Liver (tissue), 9 donors: ENCODE results near the gene PEX5L. TPM values are rescaled to one million over a fixed set of nuclear protein-coding genes. Genes with fewer than 3 reads are reported as not detected.
"Not testable (repeated sequence)": the region's sequence is repeated elsewhere in the genome, so short reads cannot be mapped to it uniquely, and the experiment has no call there.

Experiments used
- DNase-seq: peaks from one replicate; pipeline ENCODE4 v3.0.0-alpha.2; 2017; ENCODE audit warnings: low spot score
- H3K27ac ChIP-seq, 2 donors: one replicate each; pipeline ENCODE4 v1.7.0; 2013; ENCODE audit warnings: inconsistent platforms in 2 of 2, low read length in 2 of 2, control low read depth in 1 of 2, low read depth in 1 of 2, mild to moderate bottlenecking in 1 of 2
- H3K27me3 ChIP-seq, 4 donors: one replicate each; pipeline versions ENCODE4 v1.6.1 to v1.7.0; 2013; ENCODE audit warnings: low read length in 3 of 4, inconsistent platforms in 1 of 4, mild to moderate bottlenecking in 1 of 4, moderate library complexity in 1 of 4; ENCODE audit not compliant: control insufficient read depth in 4 of 4, insufficient read depth in 4 of 4
- H3K36me3 ChIP-seq, 4 donors: one replicate each; pipeline versions ENCODE4 v1.6.1 to v1.7.0; 2013; ENCODE audit warnings: low read length in 3 of 4, mild to moderate bottlenecking in 3 of 4, low read depth in 1 of 4, moderate library complexity in 1 of 4; ENCODE audit not compliant: control insufficient read depth in 4 of 4, insufficient read depth in 3 of 4
- H3K4me1 ChIP-seq, 4 donors: one replicate each; pipeline versions ENCODE4 v1.6.1 to v1.7.0; 2013; ENCODE audit warnings: low read length in 3 of 4, mild to moderate bottlenecking in 3 of 4, moderate library complexity in 1 of 4; ENCODE audit not compliant: control insufficient read depth in 4 of 4, insufficient read depth in 4 of 4
- H3K4me3 ChIP-seq, 3 donors: one replicate each; pipeline versions ENCODE4 v1.6.1 to v1.7.0; 2013; ENCODE audit warnings: low read length in 3 of 3, control low read depth in 1 of 3, low read depth in 1 of 3, mild to moderate bottlenecking in 1 of 3
- H3K9ac ChIP-seq, 2 donors: one replicate each; pipeline ENCODE4 v1.7.0; 2013; ENCODE audit warnings: low read length in 2 of 2, mild to moderate bottlenecking in 2 of 2, moderate library complexity in 2 of 2, control low read depth in 1 of 2, low read depth in 1 of 2
- H3K9me3 ChIP-seq, 4 donors: one replicate each; pipeline versions ENCODE4 v1.6.1 to v1.7.0; 2013; ENCODE audit warnings: low read length in 3 of 4; ENCODE audit not compliant: control insufficient read depth in 4 of 4
- EGR1 ChIP-seq, 2 donors: IDR thresholded peaks; 2 replicates each; pipeline ENCODE4 v1.6.1; 2016 to 2018; ENCODE audit warnings: antibody characterized with exemption in 2 of 2, low read depth in 2 of 2
- FOXA1 ChIP-seq: IDR thresholded peaks from 2 replicates; pipeline ENCODE4 v1.6.1; 2016; ENCODE audit warnings: antibody characterized with exemption
- GABPA ChIP-seq, 2 donors: IDR thresholded peaks in 1 of 2; conservative IDR thresholded peaks in 1 of 2; 2 replicates each; pipeline ENCODE4 v1.6.1; 2016; ENCODE audit warnings: antibody characterized with exemption in 2 of 2, mild to moderate bottlenecking in 1 of 2, moderate library complexity in 1 of 2
- HNF4A ChIP-seq, 2 donors: conservative IDR thresholded peaks; 2 replicates each; pipeline ENCODE4 v1.6.1; 2016; ENCODE audit warnings: antibody characterized with exemption in 2 of 2, mild to moderate bottlenecking in 2 of 2
- HNF4G ChIP-seq: IDR thresholded peaks from 2 replicates; pipeline ENCODE4 v1.6.1; 2016; ENCODE audit warnings: antibody characterized with exemption
- JUND ChIP-seq, 2 donors: IDR thresholded peaks; 2 replicates each; pipeline ENCODE4 v1.6.1; 2016; ENCODE audit warnings: antibody characterized with exemption in 2 of 2
- NR2F2 ChIP-seq: IDR thresholded peaks from 2 replicates; pipeline ENCODE4 v1.6.1; 2016; ENCODE audit warnings: antibody characterized with exemption
- RAD21 ChIP-seq, 2 donors: IDR thresholded peaks; 2 replicates each; pipeline ENCODE4 v1.6.1; 2016; ENCODE audit warnings: antibody characterized with exemption in 2 of 2, mild to moderate bottlenecking in 2 of 2
- RXRA ChIP-seq, 2 donors: IDR thresholded peaks; 2 replicates each; pipeline ENCODE4 v1.6.1; 2017 to 2018; ENCODE audit warnings: antibody characterized with exemption in 2 of 2, mild to moderate bottlenecking in 1 of 2
- SP1 ChIP-seq: IDR thresholded peaks from 2 replicates; pipeline ENCODE4 v1.6.1; 2018; ENCODE audit warnings: antibody characterized with exemption, mild to moderate bottlenecking
- TAF1 ChIP-seq: conservative IDR thresholded peaks from 2 replicates; pipeline ENCODE4 v1.6.1; 2016; ENCODE audit warnings: antibody characterized with exemption, mild to moderate bottlenecking
- YY1 ChIP-seq: IDR thresholded peaks from 2 replicates; pipeline ENCODE4 v1.6.1; 2016; ENCODE audit warnings: antibody characterized with exemption, mild to moderate bottlenecking
- WGBS: extraction: QIAGEN DNeasy Blood & Tissue Kit; methylation state at CpG from one replicate; pipeline ENCODE4 v1.1.7; 2013; 5-methylcytosine and 5-hydroxymethylcytosine counted together
- polyA plus RNA-seq, 2 donors: library from polyadenylated mRNA; stranded (reverse) in 1 of 2; unstranded in 1 of 2; fragments of 200-250 nt in 1 of 2; fragments of >200 nt in 1 of 2; fragmentation: Nextera tagmentation in 1 of 2; extraction: Ambion mirVana in 1 of 2; gene quantifications; one replicate each; pipeline versions ENCODE4 v1.2.1 to v1.2.3, GENCODE V29; 2013 to 2015
- total RNA-seq, 2 donors: library from RNA; depleted of rRNA; stranded (reverse); fragments of >200 nt; gene quantifications; one replicate each; pipeline ENCODE4 v1.2.3, GENCODE V29; 2014
- TF ChIP-seq, protein P1 (sequence below): IDR thresholded peaks from 2 replicates; pipeline ENCODE4 v1.6.1; 2016; ENCODE audit warnings: antibody characterized with exemption
- TF ChIP-seq, protein P2 (sequence below): IDR thresholded peaks from 2 replicates; pipeline ENCODE4 v1.6.1; 2016; ENCODE audit warnings: antibody characterized with exemption, mild to moderate bottlenecking
- TF ChIP-seq, protein P3 (sequence below): fragments of 150-350 bp; IDR thresholded peaks from 2 replicates; pipeline ENCODE4 v1.5.1; 2017; ENCODE audit warnings: improper control_type of control experiment, low read depth, low read length; ENCODE audit not compliant: missing input control
- TF ChIP-seq, protein P4 (sequence below): IDR thresholded peaks from 2 replicates; pipeline ENCODE4 v1.6.1; 2016; ENCODE audit warnings: antibody characterized with exemption
- TF ChIP-seq, protein P5 (sequence below): IDR thresholded peaks from 2 replicates; pipeline ENCODE4 v1.6.1; 2016; ENCODE audit warnings: antibody characterized with exemption
- donor health status: healthy.
- donor health status: healthy.
- donor health status: healthy.
- donor health status: healthy.
- donor health status: healthy.

Gene PEX5L
- total and polyA plus RNA-seq, 4 donors = 0.03 TPM; not detected in 3

DNA sequence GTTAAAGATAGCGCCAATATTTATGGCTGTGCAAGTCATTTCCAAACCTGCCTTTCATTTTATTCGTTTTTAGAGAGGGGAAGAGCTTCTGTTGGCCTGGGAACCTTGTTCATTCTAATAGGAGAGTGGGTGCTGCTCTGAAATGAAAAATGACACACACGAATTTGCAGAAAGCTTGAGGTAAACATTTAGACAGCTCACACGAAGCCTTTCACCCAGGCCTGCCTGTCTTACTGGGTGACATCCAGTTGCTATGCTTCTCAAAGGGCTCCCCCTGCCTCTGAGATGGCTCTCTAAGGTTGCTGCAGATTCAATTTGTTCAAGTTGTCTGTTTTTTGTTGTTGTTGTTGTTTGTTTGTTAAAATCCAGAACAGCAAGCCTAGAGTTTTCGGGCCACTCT lies 18.2 kb downstream of the PEX5L start:
- no peaks in the 10 kb centered on the region for H3K9me3 ChIP-seq
- WGBS = 44% methylated on average over 5 of the region's 5 CpGs
- no peak overlapping the region for H3K4me3 ChIP-seq
- TF ChIP-seq RAD21 (IDR thresholded peaks at IDR 0.05) (no peak), SP1 (no peak)
- TF ChIP-seq, protein P1, sequence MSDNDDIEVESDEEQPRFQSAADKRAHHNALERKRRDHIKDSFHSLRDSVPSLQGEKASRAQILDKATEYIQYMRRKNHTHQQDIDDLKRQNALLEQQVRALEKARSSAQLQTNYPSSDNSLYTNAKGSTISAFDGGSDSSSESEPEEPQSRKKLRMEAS = no peak
- H3K27me3 ChIP-seq = peaks cover 0 to 3% (median 0%) of the 10 kb centered on the region in 4 donors
- no peaks in the 10 kb centered on the region for H3K4me1 ChIP-seq
- no peak overlapping the region for H3K9ac ChIP-seq
- H3K27ac ChIP-seq = no peak overlapping the region
- no peak for DNase-seq
- H3K36me3 ChIP-seq = no peaks in the 10 kb centered on the region

DNA sequence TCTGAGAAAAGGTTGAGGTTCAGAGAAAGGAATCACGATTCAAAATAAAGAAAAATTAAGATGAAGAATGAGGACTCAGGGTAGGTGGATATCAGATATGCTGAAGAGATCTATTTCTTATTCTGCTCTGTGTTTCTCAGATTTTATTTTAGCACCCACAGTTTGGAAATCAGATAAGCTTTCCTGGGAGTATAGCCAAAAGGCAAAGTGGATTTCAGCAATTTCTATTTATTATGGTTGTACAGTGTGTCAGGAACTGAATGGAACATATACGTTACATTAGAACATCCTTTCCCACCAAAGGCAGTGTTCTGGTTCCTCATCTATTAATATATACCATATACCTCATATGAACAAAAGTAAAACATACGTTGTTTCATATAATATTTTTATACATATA lies 18.9 kb downstream of the PEX5L start:
- Histone ChIP-seq H3K9ac (no peak overlapping the region), H3K27ac (no peak overlapping the region), H3K9me3 (no peaks in the 10 kb centered on the region), H3K27me3 (peaks cover 0 to 3% (median 0%) of the 10 kb centered on the region in 4 donors), H3K4me1 (no peaks in the 10 kb centered on the region), H3K4me3 (no peak overlapping the region), H3K36me3 (no peaks in the 10 kb centered on the region)
- WGBS = 63% methylated on average over 3 of the region's 3 CpGs
- DNase-seq = no peak
- no peak for TF ChIP-seq NR2F2
- TF ChIP-seq JUND (IDR thresholded peaks at IDR 0.05) = no peak

DNA sequence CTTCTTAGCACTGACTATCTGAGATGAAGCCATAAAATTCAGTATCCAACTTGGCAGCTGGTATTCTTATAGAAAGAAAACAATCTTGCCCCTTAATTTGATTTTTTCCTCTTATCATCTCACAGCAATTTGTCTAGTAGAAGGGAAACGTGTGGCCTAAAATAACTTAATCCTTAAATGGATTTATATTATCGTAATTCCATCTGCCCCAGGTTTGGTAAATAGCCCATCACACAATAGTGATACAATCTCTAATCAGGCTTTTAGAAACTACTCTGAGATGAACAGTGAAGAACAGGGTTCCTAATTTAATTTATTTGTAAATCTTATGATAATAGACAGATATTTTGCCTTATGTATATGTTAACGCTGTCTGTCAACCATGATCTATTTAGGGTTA lies 24.8 kb downstream of the PEX5L start:
- Histone ChIP-seq H3K9me3 (peaks cover 3 to 7% (median 4%) of the 10 kb centered on the region in 4 donors), H3K4me3 (no peak overlapping the region), H3K27me3 (no peaks in the 10 kb centered on the region), H3K27ac (no peak overlapping the region), H3K36me3 (no peaks in the 10 kb centered on the region), H3K4me1 (no peaks in the 10 kb centered on the region), H3K9ac (no peak overlapping the region)
- TF ChIP-seq HNF4G (no peak), FOXA1 (no peak), SP1 (no peak), HNF4A (conservative IDR thresholded peaks at IDR 0.05) (no peak), JUND (IDR thresholded peaks at IDR 0.05) (no peak), RAD21 (IDR thresholded peaks at IDR 0.05) (no peak), YY1 (no peak), TAF1 (no peak), NR2F2 (no peak), EGR1 (IDR thresholded peaks at IDR 0.05; ENCODE audit: low read depth in 2 of 2) (no peak), RXRA (IDR thresholded peaks at IDR 0.05) (no peak), GABPA (IDR thresholded peaks at IDR 0.05 in 1 of 2, conservative IDR thresholded peaks at IDR 0.05 in 1 of 2) (no peak)
- TF ChIP-seq, protein P2, sequence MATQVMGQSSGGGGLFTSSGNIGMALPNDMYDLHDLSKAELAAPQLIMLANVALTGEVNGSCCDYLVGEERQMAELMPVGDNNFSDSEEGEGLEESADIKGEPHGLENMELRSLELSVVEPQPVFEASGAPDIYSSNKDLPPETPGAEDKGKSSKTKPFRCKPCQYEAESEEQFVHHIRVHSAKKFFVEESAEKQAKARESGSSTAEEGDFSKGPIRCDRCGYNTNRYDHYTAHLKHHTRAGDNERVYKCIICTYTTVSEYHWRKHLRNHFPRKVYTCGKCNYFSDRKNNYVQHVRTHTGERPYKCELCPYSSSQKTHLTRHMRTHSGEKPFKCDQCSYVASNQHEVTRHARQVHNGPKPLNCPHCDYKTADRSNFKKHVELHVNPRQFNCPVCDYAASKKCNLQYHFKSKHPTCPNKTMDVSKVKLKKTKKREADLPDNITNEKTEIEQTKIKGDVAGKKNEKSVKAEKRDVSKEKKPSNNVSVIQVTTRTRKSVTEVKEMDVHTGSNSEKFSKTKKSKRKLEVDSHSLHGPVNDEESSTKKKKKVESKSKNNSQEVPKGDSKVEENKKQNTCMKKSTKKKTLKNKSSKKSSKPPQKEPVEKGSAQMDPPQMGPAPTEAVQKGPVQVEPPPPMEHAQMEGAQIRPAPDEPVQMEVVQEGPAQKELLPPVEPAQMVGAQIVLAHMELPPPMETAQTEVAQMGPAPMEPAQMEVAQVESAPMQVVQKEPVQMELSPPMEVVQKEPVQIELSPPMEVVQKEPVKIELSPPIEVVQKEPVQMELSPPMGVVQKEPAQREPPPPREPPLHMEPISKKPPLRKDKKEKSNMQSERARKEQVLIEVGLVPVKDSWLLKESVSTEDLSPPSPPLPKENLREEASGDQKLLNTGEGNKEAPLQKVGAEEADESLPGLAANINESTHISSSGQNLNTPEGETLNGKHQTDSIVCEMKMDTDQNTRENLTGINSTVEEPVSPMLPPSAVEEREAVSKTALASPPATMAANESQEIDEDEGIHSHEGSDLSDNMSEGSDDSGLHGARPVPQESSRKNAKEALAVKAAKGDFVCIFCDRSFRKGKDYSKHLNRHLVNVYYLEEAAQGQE = no peak
- TF ChIP-seq, protein P1 = no peak
- TF ChIP-seq, protein P3, sequence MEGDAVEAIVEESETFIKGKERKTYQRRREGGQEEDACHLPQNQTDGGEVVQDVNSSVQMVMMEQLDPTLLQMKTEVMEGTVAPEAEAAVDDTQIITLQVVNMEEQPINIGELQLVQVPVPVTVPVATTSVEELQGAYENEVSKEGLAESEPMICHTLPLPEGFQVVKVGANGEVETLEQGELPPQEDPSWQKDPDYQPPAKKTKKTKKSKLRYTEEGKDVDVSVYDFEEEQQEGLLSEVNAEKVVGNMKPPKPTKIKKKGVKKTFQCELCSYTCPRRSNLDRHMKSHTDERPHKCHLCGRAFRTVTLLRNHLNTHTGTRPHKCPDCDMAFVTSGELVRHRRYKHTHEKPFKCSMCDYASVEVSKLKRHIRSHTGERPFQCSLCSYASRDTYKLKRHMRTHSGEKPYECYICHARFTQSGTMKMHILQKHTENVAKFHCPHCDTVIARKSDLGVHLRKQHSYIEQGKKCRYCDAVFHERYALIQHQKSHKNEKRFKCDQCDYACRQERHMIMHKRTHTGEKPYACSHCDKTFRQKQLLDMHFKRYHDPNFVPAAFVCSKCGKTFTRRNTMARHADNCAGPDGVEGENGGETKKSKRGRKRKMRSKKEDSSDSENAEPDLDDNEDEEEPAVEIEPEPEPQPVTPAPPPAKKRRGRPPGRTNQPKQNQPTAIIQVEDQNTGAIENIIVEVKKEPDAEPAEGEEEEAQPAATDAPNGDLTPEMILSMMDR = no peak
- TF ChIP-seq, protein P4, sequence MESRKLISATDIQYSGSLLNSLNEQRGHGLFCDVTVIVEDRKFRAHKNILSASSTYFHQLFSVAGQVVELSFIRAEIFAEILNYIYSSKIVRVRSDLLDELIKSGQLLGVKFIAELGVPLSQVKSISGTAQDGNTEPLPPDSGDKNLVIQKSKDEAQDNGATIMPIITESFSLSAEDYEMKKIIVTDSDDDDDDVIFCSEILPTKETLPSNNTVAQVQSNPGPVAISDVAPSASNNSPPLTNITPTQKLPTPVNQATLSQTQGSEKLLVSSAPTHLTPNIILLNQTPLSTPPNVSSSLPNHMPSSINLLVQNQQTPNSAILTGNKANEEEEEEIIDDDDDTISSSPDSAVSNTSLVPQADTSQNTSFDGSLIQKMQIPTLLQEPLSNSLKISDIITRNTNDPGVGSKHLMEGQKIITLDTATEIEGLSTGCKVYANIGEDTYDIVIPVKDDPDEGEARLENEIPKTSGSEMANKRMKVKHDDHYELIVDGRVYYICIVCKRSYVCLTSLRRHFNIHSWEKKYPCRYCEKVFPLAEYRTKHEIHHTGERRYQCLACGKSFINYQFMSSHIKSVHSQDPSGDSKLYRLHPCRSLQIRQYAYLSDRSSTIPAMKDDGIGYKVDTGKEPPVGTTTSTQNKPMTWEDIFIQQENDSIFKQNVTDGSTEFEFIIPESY = no peak
- TF ChIP-seq, protein P5, sequence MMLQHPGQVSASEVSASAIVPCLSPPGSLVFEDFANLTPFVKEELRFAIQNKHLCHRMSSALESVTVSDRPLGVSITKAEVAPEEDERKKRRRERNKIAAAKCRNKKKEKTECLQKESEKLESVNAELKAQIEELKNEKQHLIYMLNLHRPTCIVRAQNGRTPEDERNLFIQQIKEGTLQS = no peak
- WGBS = 73% methylated on average over 3 of the region's 3 CpGs
- DNase-seq = no peak

DNA sequence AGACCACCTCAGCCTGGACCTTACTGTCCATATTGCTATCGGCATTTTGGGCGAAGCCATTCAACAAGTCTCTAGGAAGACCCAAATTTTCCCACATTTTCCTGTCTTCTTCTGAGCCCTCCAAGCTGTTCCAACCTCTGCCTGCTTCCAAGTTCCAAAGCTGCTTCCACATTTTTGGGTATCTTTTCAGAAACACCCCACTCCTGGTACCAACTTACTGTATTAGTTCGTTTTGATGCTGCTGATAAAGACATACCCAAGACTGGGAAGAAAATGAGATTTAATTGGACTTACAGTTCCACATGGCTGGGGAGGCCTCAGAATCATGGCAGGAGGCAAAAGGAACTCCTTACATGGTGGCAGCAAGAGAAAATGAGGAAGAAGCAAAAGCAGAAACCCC lies 28.4 kb downstream of the PEX5L start:
- not testable (repeated sequence) for H3K4me1 ChIP-seq, H3K27me3 ChIP-seq, H3K27ac ChIP-seq, H3K4me3 ChIP-seq, H3K36me3 ChIP-seq, H3K9ac ChIP-seq, DNase-seq
- H3K9me3 ChIP-seq = peaks cover 3 to 11% (median 4%) of the 10 kb centered on the region in 4 donors
- 76% methylated on average over 3 of the region's 3 CpGs for WGBS
